ENCODE measurements around the gene KIF5B.

DNA sequence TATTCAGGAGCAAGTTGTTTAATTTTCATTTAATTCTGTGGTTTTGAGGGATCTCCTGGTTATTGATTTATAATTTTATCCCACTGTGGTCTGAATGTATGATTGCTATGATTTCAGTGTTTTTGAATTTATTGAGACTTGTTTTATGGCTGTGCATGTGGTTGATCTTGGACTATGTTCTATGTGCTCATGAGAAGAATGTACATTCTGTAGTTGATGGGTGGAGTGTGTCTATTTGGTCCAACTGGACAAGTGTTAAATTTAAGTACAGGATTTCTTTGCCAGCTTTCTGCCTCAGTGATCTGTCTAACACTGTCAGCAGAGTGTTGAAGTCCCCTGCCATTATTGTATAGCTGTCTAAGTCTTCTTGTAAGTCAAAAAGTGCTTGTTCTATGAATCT is 34.8 kb upstream of the KIF5B start:
- TF ChIP-seq, protein P1, sequence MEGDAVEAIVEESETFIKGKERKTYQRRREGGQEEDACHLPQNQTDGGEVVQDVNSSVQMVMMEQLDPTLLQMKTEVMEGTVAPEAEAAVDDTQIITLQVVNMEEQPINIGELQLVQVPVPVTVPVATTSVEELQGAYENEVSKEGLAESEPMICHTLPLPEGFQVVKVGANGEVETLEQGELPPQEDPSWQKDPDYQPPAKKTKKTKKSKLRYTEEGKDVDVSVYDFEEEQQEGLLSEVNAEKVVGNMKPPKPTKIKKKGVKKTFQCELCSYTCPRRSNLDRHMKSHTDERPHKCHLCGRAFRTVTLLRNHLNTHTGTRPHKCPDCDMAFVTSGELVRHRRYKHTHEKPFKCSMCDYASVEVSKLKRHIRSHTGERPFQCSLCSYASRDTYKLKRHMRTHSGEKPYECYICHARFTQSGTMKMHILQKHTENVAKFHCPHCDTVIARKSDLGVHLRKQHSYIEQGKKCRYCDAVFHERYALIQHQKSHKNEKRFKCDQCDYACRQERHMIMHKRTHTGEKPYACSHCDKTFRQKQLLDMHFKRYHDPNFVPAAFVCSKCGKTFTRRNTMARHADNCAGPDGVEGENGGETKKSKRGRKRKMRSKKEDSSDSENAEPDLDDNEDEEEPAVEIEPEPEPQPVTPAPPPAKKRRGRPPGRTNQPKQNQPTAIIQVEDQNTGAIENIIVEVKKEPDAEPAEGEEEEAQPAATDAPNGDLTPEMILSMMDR (conservative IDR thresholded peaks at IDR 0.05; ENCODE audit: low read depth, low read length): no peak
- no peak for TF ChIP-seq EZH2phosphoT487 (IDR thresholded peaks at IDR 0.05; ENCODE audit: borderline replicate concordance, low read length)

Measured in PC-3 (cell line).